Heart left ventricle (tissue), 13 donors: ENCODE results near the gene PRTG.

ENCODE experiments used
- POLR2A ChIP-seq, 2 donors: fragments of 450-650 bp; IDR thresholded peaks; one replicate each; pipeline ENCODE4 v1.6.1; 2017; ENCODE audit warnings: antibody characterized with exemption in 2 of 2, mild to moderate bottlenecking in 2 of 2, moderate library complexity in 2 of 2
- TF ChIP-seq, protein P1 (sequence below), 12 donors: fragments of 200-600 bp; sonication (generic) in 4 of 12; IDR thresholded peaks; one replicate each; pipeline versions ENCODE4 v1.5.0 to v1.8.0; 2018 to 2022; ENCODE audit warnings: antibody characterized with exemption in 12 of 12, mild to moderate bottlenecking in 5 of 12
- donor health status: ischemic (EF 13 %, LVEDD 7.1; RV severe dilation, severe dysfunction).
- donor health status: DM: no; HTN: yes; CAD: no.
- donor health status: DM: no; HTN: no; CAD: no.
- donor health status: ischemic (EF 25% LVEDD 6.9; RV normal size, moderate dysfunction).
- donor health status: ischemic (EF 25% LVEDD 5.7; RV mildly dilated, moderate dysfunction).
- donor health status: ischemic (EF 35%, LVEDD 5.7; RV mildly dilated, moderate dysfunction).
- donor health status: nonischemic (EF 11% LVEDD 7.7; RV severe dilation, severe dysfunction).
- donor health status: DM: yes; HTN: yes; CAD: no.
- donor health status: PGD.
- donor health status: ischemic (EF 29% LVEDD 5.4; RV normal size, mild dysfunction).
- donor health status: nonischemic (EF 23%, LVEDD 6.1; RV moderate dilation, normal function).

- TF ChIP-seq, protein P1, sequence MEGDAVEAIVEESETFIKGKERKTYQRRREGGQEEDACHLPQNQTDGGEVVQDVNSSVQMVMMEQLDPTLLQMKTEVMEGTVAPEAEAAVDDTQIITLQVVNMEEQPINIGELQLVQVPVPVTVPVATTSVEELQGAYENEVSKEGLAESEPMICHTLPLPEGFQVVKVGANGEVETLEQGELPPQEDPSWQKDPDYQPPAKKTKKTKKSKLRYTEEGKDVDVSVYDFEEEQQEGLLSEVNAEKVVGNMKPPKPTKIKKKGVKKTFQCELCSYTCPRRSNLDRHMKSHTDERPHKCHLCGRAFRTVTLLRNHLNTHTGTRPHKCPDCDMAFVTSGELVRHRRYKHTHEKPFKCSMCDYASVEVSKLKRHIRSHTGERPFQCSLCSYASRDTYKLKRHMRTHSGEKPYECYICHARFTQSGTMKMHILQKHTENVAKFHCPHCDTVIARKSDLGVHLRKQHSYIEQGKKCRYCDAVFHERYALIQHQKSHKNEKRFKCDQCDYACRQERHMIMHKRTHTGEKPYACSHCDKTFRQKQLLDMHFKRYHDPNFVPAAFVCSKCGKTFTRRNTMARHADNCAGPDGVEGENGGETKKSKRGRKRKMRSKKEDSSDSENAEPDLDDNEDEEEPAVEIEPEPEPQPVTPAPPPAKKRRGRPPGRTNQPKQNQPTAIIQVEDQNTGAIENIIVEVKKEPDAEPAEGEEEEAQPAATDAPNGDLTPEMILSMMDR (IDR thresholded peaks at IDR 0.05), result no peak
- TF ChIP-seq POLR2A (IDR thresholded peaks at IDR 0.05), result no peak
Measured at GRCh38 chr15:55638764-55639163, 104.2 kb downstream of the PRTG start.
